SH-SY5Y (cell line): Measurements from ENCODE around the gene PPP1R3D.

Experiments used
- GATA2 ChIP-seq: IDR thresholded peaks from 2 replicates; pipeline ENCODE4 v1.6.1; 2011; ENCODE audit warnings: mild to moderate bottlenecking, low read depth, low read length
- GATA3 ChIP-seq: IDR thresholded peaks from 2 replicates; pipeline ENCODE4 v1.6.1; 2011; ENCODE audit warnings: low read depth, mild to moderate bottlenecking, low read length, moderate library complexity

The PPP1R3D gene

DNA sequence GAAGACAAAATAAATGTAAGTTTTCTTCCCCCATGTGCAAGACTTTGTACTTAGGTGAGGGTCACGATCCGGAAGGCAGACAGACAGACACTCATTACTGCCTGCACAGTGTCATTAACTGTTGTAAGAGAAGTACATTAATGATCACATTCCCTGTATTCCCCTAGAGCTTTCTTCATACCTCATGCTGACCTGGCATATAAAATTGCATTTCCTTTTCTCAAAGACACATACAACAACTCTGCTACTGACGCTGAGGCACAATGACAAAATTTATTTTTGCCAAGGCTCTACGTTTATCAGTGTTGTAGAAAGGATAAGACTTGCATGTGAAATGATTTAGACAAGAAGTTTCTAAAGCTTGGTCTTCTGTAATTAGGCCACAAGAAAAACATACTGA is 3.7 kb downstream of the PPP1R3D start:
- TF ChIP-seq GATA3 = no peak
- TF ChIP-seq GATA2 = no peak

GRCh38 chr20:59935457-59936185 is 4.5 kb downstream of the PPP1R3D start:
- TF ChIP-seq GATA3 = no peak
- TF ChIP-seq GATA2 = no peak

DNA sequence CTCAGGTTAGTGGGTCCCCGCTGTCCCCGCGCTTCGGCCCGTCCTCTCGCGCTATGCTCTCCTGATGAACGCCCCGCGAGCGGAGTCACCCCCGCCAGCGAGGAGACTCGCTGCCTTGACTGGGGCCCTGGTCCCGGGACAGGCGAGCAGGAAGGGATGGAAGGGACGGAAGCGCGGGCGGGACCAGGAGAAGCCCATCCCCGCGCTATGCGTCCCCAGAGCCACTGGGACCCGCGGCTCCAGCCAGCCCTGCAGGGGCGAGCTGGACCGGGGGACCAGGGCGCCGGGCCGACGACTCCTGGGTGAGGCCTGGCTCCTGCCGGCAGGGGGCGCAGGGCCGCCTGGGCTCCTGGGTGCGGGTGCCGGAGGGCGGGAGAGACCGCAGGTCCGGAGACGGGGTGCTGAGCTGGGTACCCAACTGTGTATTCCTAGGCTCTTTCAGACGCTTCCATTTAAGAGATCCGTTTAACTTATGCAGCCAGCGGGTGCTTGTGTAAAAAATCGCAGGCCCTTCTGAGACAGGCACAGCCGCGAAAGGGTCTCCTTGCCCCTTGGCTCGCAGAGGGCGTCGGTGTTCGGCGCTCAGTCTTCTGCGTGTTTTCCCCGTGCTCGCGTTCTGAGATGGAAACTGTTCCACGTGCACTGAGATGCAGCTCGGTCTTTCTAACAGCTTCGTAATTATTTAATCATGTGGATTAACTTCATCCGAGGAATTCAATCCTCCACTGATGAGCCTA is 6.1 kb downstream of the PPP1R3D start:
- TF ChIP-seq GATA3 (no peak), GATA2 (no peak)

GRCh38 chr20:59933296-59933848 is 6.7 kb downstream of the PPP1R3D start, which contains the start of gene SYCP2:
SYCP2 (minus strand) TSS chr20:59933637; CDS start chr20:59922413, 11,224 bp downstream.
- TF ChIP-seq GATA3 = no peak
- no peak for TF ChIP-seq GATA2

DNA sequence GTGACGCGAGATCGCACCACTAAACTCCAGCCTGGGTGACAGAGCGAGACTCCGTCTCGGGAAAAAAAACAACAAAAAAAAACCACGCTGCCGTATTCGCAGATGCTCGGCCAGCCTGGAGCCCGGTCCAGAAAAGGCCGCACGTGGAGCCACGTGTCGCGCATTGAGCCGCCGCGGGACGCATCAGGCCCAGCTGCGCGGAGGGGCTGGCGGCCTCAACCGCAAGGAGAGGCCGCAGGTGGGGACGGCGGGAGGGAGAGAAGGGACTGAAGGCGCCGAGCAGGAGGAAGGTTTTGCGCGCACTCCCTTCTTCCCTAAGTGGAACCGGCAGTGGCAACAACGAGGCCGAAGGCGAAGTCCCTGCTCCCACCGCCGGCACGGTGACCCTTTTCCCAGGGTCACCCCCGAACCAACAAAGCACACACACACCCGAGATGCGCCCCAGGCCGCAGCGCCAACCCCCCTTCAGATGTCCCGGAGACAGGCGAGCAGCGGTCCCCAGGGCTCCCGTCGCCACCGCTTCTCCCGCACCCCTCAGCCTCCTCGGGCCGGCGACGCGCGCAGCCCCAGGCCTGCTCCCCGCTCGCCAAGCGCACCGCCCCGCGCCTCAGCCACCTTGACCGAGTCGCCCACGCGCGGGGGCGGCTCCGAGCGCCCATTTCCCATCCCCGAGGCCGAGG is 7.3 kb downstream of the PPP1R3D start:
- TF ChIP-seq GATA3 (no peak), GATA2 (no peak)

GRCh38 chr20:59931511-59932312 is 8.4 kb downstream of the PPP1R3D start:
- no peak for TF ChIP-seq GATA2
- no peak for TF ChIP-seq GATA3

DNA sequence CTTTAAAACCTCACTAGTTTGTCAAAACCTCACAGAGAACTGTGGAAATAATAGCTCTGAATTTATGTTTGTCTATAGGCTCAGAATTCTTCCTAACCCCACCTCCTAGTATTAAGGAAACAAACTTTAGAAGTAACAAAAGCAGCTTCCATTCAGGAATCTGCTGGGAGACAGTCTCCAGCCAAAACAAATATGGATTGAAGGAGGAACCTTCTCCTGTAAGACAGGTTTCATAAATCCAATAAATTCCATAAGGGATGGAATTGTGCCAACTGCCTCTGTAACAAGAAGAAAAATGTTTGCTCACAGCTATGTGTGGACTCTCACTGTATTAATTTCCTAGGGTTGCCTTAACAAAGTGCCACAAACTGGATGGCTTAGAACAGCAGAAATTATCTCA is 14.2 kb downstream of the PPP1R3D start:
- no peak for TF ChIP-seq GATA2
- no peak for TF ChIP-seq GATA3

- TF ChIP-seq GATA3 (no peak), GATA2 (no peak)
These were observed 14.7 kb downstream of the PPP1R3D start for GRCh38 chr20:59925359-59925758.

DNA sequence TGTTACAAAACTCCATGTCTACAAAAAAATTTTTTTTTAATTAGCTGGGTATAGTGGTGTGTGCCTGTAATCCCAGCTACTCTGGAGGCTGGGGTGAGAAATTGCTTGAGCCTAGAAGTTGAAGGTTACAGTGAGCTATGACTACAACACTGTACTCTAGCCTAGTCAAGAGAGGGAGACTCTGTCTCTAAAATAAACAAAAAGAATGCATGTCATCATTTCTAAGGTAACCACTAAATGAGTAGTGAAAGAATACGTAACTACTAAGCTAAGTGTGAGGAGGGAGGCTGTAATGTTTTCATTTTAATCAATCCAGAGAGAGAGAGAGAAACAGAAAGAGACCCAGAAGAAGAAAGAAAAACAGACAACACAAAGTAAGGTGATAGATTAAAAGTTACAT is 16.6 kb downstream of the PPP1R3D start:
- TF ChIP-seq GATA2 = no peak
- no peak for TF ChIP-seq GATA3

DNA sequence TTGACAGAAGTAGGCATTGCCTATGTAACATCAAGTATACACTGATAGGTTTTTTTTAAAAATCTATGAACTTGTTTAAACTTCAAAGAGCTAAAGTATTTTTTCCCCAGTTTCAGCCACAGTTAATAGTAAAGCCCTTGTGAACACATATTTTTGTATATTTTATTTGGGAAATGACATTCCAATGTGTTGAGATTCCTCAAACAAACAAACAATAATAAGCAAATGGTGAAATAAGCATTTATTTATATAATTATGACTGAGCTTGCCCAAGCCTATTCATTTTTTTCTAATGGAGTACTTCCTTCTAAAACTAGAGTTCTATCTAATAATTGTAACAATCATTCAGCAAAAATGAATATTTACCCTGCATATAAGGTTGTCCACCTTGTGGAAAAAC is 19.2 kb downstream of the PPP1R3D start:
- TF ChIP-seq GATA2 = no peak
- TF ChIP-seq GATA3 = no peak

GRCh38 chr20:59912609-59913008 is 27.5 kb downstream of the PPP1R3D start:
- no peak for TF ChIP-seq GATA2
- TF ChIP-seq GATA3 = no peak

DNA sequence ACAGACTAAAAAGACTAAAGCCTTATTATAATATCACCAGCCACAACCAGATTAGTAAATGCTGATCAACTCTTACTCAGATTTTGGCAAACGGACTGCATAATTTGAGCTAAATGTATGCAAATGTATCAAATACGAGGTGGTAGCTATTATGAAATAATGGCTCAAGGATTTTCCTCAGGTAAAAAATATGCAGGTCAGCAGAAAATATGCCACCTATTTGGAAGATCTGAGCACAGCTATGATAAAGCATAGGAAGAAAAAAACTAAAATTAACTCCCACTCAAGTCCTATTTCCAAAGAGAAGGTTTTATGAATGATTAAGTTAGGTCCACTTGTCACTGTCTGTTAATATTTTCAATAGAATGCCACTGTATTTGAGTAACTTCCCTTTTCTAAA is 29.1 kb downstream of the PPP1R3D start:
- no peak for TF ChIP-seq GATA2

DNA sequence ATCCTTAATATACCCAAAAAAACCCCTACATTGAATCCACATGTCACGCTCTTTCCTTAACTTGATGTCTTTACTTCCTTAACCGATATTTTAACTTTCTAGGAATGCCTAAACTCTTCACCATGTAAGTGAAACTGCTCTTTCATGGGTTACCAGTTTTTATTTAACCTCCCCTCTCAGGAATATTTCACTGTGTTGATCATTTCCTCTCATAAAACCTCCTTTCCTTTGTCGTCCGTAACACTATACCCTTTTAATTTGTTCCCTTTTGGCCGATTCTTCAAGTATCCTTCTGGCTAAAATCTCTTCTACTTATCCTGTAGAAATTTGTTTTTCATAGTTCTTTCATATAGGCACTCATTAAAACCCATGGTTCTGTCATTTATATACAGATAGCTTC is 31.2 kb downstream of the PPP1R3D start:
- TF ChIP-seq GATA3 = no peak
- no peak for TF ChIP-seq GATA2

DNA sequence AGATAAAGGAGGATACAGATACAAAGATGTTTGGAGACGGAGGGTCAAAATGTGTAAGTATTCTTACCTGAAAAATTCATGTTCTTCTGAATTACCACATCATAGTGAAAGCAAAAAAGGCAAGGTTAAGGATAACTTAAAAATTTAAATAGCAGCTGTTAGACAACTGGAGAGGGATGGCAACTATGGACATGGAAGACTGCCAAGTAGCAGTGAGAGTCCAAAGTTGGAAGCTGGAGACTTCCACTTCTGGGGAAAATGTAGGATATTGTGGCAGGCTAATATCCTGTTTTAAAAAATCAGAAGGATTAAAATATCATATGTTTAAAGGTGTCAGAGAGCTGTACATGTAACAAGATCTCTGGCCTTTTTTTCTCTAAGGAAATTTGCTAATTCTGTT is 36.5 kb downstream of the PPP1R3D start:
- TF ChIP-seq GATA2 (no peak), GATA3 (no peak)

DNA sequence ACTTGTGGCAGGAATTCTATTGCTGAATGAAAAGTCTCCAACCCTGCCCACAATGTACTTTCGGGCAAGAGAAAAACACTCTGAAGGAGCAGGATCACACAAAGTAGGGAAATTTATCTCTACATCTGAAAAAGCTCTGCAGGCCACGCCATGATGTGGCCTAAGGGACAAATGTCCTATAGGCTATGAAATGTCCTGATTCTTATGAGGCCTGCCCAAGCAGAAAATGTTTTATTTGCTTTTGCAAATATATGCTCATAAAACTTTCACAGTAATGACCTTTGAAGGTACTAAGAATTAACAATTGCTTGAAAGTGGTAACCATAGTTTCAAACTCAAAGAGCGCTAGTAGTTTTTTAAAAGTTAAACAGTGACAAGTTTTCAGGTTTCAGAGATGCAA is 37.6 kb downstream of the PPP1R3D start:
- no peak for TF ChIP-seq GATA3
- TF ChIP-seq GATA2 = no peak
